Fibroblast of villous mesenchyme (primary cell): ENCODE results near the gene IL23R. TPM values are rescaled to one million over a fixed set of nuclear protein-coding genes. Genes with fewer than 3 reads are reported as not detected.

Experiments used
- DNase-seq: peaks from one replicate; pipeline ENCODE4 v3.0.0-alpha.2; 2010; ENCODE audit warnings: low read depth
- H3K4me3 ChIP-seq: 2 replicates; pipeline ENCODE4 v1.5.1; 2011; ENCODE audit warnings: low read depth, mild to moderate bottlenecking, low read length
- CTCF ChIP-seq: IDR thresholded peaks from 2 replicates; pipeline ENCODE4 v1.5.1; 2012; ENCODE audit warnings: low read depth, mild to moderate bottlenecking, low read length; ENCODE audit not compliant: insufficient read depth
- small RNA-seq: library from RNA; depleted of rRNA; stranded (forward); fragments of <200 nt; gene quantifications from one replicate; pipeline ENCODE3, GENCODE V24; 2012
- total RNA-seq: library from RNA; depleted of rRNA; stranded (reverse); fragments of >200 nt; gene quantifications from 2 replicates; pipeline ENCODE4 v1.2.3, GENCODE V29; 2012

IL23R gene
- total RNA-seq, 1 donor = not detected

- no peak for TF ChIP-seq CTCF
- H3K4me3 ChIP-seq = no peak within 1 kb of the TSS
- no peak for DNase-seq
Measured at GRCh38 chr1:67307251-67308060, 141.2 kb downstream of the IL23R start, which contains the start of gene IL12RB2. TSS of gene IL12RB2 (plus strand) at chr1:67307873. CDS start at chr1:67320369, 12,496 bp downstream.

GRCh38 chr1:67308136-67308535 lies 141.9 kb downstream of the IL23R start:
- no peak for DNase-seq
- H3K4me3 ChIP-seq = no peak overlapping the region
- TF ChIP-seq CTCF = no peak

Small RNA genes within 50 kb of the gene (small RNA-seq; reads per million reads assigned to genes)
- not detected for gene RNU4ATAC4P
- gene RNU6-586P = not detected

Other genes with a start within 250 kb of the IL23R start
- gene DNAI4, start 241.6 kb upstream of the IL23R start, total RNA-seq = 3.5 and 9.9 TPM in 2 replicates
- gene MIER1, start 241.5 kb upstream of the IL23R start, total RNA-seq = 34.1 and 52.2 TPM in 2 replicates
- 18.4 and 25.0 TPM in 2 replicates for gene SLC35D1, start 112.3 kb upstream of the IL23R start, total RNA-seq
- gene C1orf141, start 31.5 kb upstream of the IL23R start, total RNA-seq = not detected in 2 replicates
- under 0.01 TPM in 1 of 2 replicates, not detected in the other for gene IL12RB2, start 141.4 kb downstream of the IL23R start, total RNA-seq